Activated CD4-positive, alpha-beta T cell treated with anti-CD3 and anti-CD28 coated beads, Interleukin-2, Interleukin-6, amounts not matched to agents 100 ng/mL and 50 ng/mL, durations not matched to agents 16 hours and 8 hours (primary cell): Measurements from ENCODE around the gene SMYD3.

Experiments
- DNase-seq: peaks from one replicate; pipeline ENCODE4 v3.0.0-alpha.2; 2020

Gene SMYD3

GRCh38 chr1:246200738-246201137 lies 306.3 kb downstream of the SMYD3 start:
- no peak for DNase-seq

DNA sequence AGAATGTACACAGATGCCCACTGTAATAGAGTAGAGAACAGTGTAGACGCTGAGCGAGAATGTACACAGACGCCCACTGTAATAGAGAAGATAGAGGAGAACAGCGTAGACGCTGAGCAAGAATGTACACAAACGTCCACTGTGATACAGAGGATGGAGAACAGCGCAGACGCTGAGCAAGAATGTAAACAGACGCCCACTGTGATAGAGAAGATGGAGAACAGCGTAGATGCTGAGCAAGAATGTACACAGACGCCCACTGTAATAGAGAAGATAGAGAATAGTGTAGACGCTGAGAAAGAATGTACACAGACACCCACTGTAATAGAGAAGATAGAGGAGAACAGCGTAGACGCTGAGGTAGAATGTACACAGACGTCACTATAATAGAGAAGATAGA lies 306.9 kb downstream of the SMYD3 start:
- no peak for DNase-seq

- no peak for DNase-seq
Observed at GRCh38 chr1:246199086-246199645, 307.9 kb downstream of the SMYD3 start.

DNA sequence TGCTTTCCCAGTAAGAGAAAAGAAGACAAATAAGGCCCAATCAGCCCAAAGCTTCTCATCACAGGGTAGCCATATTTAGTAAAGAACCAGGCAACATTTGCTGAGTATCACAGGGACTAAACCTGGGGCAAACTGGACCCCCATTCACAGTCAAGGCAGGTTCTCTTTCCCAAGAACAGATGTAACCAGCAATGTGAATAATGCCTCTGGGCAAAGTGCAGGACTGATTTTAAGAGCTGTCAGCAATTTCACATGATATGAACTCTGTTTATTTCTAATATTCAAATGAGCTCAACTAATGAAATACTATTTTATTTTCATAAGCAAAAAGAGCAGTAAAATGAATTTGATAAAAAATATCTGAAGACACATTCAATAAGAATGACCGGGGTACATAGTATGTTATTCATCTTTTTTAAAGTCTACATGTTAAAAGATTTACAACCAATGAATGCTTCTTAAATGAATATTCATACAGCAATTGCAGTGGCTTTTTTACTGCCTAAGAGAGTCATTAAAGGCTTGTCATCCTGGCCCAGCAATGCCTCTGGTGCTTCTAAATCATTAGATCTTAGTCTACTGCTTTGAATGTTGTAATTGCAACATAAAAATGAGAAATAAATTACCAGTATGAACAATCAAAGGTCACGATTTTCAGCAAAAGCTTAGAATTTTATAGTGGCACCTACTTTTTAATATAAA lies 308.8 kb downstream of the SMYD3 start:
- no peak for DNase-seq

DNA sequence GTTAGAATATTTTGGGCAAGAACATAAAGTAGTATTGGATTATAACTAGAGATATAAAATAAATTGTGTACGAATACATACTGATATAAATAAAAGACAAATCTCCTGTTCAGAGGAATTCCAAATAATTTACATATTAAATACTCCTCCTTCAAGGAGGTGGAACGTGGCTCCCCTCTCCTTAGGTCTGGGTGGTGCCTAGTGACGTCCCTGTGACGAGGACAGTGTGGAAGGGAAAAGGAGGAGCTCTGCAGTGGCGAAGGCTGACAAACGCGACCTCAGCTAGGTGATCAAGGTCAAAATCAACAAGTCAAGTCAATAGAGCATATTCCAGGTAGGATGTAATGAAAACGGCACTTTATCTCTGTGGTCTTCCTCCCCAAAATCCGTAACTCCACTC lies 310.0 kb downstream of the SMYD3 start:
- DNase-seq, result no peak

DNA sequence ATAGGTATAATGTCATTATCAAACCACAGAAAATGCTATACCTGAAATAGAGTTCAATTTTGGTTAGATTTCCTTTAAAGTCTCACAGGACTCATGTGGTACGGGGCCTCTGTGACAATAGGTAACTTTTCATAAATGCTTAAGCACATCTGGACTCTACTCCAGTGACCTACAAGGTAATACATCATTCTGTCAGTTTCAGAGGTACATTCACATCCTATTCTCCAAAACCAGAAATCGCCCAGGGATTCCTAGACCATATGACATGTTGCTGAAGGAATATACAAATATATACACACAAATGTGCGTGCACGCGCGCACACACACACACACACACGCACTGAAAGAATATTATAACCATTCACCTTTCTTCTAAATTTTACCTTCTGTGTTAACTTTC lies 311.8 kb downstream of the SMYD3 start:
- no peak for DNase-seq

DNA sequence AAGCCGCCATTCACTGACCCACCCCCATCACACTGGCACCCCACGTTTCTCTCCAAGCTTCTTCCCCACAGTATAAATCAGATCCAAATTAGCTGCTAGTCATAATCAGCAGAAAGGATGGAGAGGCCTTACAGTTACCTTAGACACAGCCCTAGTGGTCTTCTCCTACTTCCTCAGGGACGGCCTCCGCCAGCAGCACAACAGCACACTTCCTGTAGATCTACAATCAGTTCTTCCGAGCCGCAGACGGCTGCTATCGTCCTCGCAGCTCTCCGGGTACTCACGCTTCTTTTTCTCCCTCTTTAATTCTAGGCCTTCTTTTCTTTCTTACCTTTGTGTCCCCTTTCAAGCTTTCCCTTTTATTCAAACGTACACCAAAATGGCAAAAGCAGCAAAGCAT lies 313.5 kb downstream of the SMYD3 start:
- DNase-seq, result no peak

DNA sequence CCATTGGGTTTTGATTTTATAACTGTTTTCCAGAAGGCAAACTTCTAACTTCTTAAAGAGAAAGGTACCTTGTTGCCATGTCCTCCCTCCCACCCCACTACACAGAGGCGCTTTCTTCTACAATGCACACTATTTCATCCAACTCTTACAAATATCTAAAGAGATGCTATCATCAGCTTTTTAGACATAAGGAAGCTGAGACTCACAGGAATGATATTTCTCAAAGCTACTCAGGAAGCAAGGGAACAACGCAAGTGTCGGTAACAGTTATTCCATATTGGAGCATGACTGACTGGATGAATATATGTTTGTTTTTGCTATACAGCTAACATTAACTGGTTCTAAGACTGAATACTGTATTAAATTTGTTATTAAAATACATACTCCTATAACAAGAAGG lies 318.0 kb downstream of the SMYD3 start:
- DNase-seq, result no peak

DNA sequence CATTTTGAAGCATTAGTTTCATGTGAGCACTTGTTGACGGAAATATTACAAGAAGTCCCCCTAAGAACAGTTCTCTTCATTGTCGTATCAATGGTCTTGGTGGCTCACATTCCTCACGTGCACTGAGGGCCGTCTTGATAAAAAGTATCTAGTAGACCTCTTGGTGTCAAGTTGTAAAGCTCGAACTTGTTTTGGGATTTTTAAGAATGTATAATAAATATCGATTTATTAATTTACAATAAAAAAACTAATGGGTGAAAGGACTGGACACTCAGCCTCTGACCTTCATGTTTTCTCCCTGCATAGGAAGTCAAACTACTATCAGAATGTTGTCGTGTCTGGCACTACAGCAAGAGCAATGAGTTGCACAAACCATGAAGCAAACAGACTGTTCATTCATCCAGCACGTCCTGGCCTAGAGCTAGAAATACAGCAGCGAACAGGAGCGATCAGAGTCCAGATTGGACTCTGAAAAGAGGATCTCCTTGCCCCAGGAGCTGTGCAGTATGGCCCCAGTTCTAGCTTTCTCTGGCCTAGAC lies 319.2 kb downstream of the SMYD3 start:
- DNase-seq, result no peak

DNA sequence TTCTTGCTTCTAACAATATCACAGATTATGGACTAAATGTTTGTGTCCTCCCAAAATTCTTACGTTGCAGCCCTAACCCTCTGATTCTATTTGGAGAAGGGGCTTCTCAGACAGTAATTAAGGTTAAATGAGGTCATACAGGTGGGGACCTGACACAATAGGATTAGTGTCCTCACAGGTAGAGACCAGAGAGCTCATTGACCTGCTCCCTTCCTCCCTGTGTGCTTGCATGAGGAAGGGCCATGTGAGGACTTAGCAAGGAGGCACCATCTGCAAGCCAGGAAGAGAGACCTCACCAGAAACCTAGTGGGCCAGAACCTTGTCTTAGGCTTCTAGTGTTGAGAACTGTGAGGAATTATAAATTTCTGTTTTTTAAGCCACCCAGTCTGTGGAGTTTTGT lies 322.6 kb downstream of the SMYD3 start:
- DNase-seq, result no peak

- DNase-seq, result no peak
Observed at GRCh38 chr1:246182149-246182851, 324.8 kb downstream of the SMYD3 start.

GRCh38 chr1:246181241-246181640 lies 325.8 kb downstream of the SMYD3 start:
- no peak for DNase-seq

GRCh38 chr1:246179401-246179800 lies 327.7 kb downstream of the SMYD3 start:
- DNase-seq, result no peak

GRCh38 chr1:246178717-246179311 lies 328.3 kb downstream of the SMYD3 start:
- no peak for DNase-seq

GRCh38 chr1:246176126-246177024 lies 330.7 kb downstream of the SMYD3 start:
- DNase-seq, result no peak

- DNase-seq, result no peak
Observed at GRCh38 chr1:246170574-246171261, 336.4 kb downstream of the SMYD3 start.

- DNase-seq, result no peak
Observed at GRCh38 chr1:246169486-246169885, 337.6 kb downstream of the SMYD3 start.

GRCh38 chr1:246169019-246169418 lies 338.1 kb downstream of the SMYD3 start:
- DNase-seq, result no peak

DNA sequence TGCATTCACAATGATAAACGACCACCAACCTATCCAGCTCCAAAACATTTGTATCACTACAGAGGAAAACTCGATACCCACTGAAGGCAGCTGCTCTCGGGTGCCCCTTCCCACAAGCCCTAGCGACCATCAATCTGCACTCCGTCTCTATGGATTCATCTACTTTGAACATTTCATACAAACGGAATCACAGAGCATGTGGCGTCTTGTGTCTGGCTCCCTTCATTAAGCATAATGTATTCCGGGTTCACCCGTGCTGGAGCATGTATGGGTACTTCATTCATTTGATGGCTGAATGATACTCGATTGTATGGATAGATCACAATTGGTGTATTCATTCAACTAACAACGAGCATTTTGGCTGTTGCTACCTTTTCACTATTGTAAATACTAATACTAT lies 340.2 kb downstream of the SMYD3 start:
- no peak for DNase-seq

GRCh38 chr1:246165826-246166709 lies 341.0 kb downstream of the SMYD3 start:
- no peak for DNase-seq

DNA sequence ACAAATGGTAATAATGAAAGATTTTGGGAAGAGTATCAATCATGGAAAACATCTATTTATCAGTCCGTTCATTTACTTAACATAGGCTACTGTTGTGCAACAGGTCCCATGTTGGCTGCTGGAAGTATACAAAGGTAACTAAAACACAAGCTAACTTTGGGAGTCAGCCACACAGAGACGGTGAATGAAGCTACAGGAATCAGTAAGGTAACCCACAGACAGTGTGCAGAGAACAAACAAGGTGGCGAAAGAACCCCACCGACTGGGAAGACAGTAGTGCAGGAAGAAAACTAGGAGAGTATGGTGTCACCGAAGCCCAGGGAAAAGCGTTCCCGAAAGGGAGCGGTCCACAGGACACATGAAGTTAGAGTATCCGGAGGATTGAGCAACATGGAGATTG lies 342.3 kb downstream of the SMYD3 start:
- no peak for DNase-seq
